ENCODE results near the gene TMEM219. TPM values are rescaled to one million over a fixed set of nuclear protein-coding genes. Genes with fewer than 3 reads are reported as not detected.
"Not testable (repeated sequence)": the region's sequence is repeated elsewhere in the genome, so short reads cannot be mapped to it uniquely, and the experiment has no call there.

TMEM219 gene
- total and polyA plus RNA-seq, 11 donors, result 58.9 to 121 (median 69.8) TPM

GRCh38 chr16:29951625-29952365 lies 10.1 kb upstream of the TMEM219 start:
- DNase-seq (no peak), ATAC-seq (no peak)
- Histone ChIP-seq H3K4me3 (no peak overlapping the region), H3K27me3 (no peaks in the 10 kb centered on the region), H3K27ac (no peak overlapping the region), H3K4me1 (no peaks in the 10 kb centered on the region), H3K9me3 (peaks cover 0 to 13% (median 0%) of the 10 kb centered on the region in 12 donors), H3K36me3 (no peaks in the 10 kb centered on the region)
- no peak for TF ChIP-seq POLR2A (IDR thresholded peaks at IDR 0.05)
- no peak for TF ChIP-seq CTCF (IDR thresholded peaks at IDR 0.05)
- WGBS, 4 donors, result 84 to 92% (median 88%) methylated on average over 8 of the region's 8 CpGs
- intact Hi-C loops (cut with DNase I), result loop anchor here in 2 of 10 donors (10.0 kb wide), 2 partner anchors 53 to 77 kb away; no protein-coding TSS in a partner anchor

DNA sequence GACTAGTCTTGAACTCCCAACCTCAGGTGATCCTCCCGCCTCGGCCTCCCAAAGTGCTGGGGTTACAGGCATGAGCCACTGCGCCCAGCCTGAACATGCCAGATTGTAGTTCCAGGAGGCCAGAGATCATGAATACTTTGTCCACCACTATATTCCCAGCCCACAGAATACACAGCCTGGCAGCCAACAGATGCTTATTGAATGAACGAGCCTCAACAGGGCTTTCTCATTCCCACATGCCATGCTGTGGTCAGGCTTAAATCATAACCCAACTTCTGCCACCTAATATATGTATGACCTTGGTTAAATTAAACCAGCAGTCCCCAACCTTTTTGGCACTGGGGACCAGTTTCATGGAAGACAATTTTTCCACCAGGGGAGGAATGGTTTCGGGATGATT lies 3.1 kb upstream of the TMEM219 start:
- H3K27ac ChIP-seq, result no peak overlapping the region
- no peak overlapping the region for H3K4me3 ChIP-seq
- no peaks in the 10 kb centered on the region for H3K9me3 ChIP-seq
- H3K4me1 ChIP-seq, result peaks cover 0 to 24% (median 14%) of the 10 kb centered on the region in 12 donors
- intact Hi-C loops (cut with DNase I), result loop anchor here in 2 of 10 donors (10.0 kb wide), 2 partner anchors 46 to 84 kb away; no protein-coding TSS in a partner anchor
- DNase-seq (no peak), ATAC-seq (no peak)
- 92 to 95% (median 94%) methylated on average over 5 of the region's 5 CpGs for WGBS, 4 donors
- H3K27me3 ChIP-seq, result no peaks in the 10 kb centered on the region
- TF ChIP-seq CTCF (IDR thresholded peaks at IDR 0.05) (no peak), POLR2A (IDR thresholded peaks at IDR 0.05) (no peak)
- H3K36me3 ChIP-seq, result peaks cover 0 to 2% (median 0%) of the 10 kb centered on the region in 9 donors

GRCh38 chr16:29959293-29959692 lies 2.6 kb upstream of the TMEM219 start:
- no peak for DNase-seq
- WGBS, 4 donors, result 79 to 84% (median 82%) methylated on average over 9 of the region's 9 CpGs
- peaks cover 0 to 7% (median 3%) of the 10 kb centered on the region in 9 donors for H3K36me3 ChIP-seq
- H3K27ac ChIP-seq, result no peak overlapping the region
- no peaks in the 10 kb centered on the region for H3K9me3 ChIP-seq
- no peak overlapping the region for H3K4me3 ChIP-seq
- ATAC-seq, result no peak
- TF ChIP-seq POLR2A (IDR thresholded peaks at IDR 0.05) (no peak), CTCF (IDR thresholded peaks at IDR 0.05) (no peak)
- peaks cover 0 to 30% (median 16%) of the 10 kb centered on the region in 12 donors for H3K4me1 ChIP-seq
- no peaks in the 10 kb centered on the region for H3K27me3 ChIP-seq
- intact Hi-C loops (cut with DNase I), result loop anchor here in 2 of 10 donors (10.0 kb wide), 2 partner anchors 46 to 84 kb away; no protein-coding TSS in a partner anchor

GRCh38 chr16:29959821-29960220 lies 2.1 kb upstream of the TMEM219 start:
- intact Hi-C loops (cut with DNase I), result loop anchor here in 7 of 10 donors (5.0 to 10.0 kb wide), 4 partner anchors 33 to 85 kb away; partner anchors contain the start of genes HIRIP3 (in 4 of the 7), INO80E (in 4 of the 7) and KCTD13 (in 3 of the 7)

More at GRCh38 chr16:29959821-29960220, 2.1 kb upstream of the TMEM219 start:
- WGBS, 4 donors, result 92 to 95% (median 93%) methylated on average over 4 of the region's 4 CpGs
- Histone ChIP-seq H3K4me1 (peaks cover 0 to 32% (median 16%) of the 10 kb centered on the region in 12 donors), H3K36me3 (peaks cover 0 to 12% (median 4%) of the 10 kb centered on the region in 9 donors)
- H3K9me3 ChIP-seq, DNase-seq, H3K27me3 ChIP-seq, H3K4me3 ChIP-seq, H3K27ac ChIP-seq, ATAC-seq: not testable (repeated sequence)
